DMS53 treated with DMSO at 0.1 percent for 48 hours (cell line): ENCODE results near the gene PAXX.
A peak's percentile ranks its signal among the peaks of the same experiment; 100 is the strongest.
"Not testable (repeated sequence)": the region's sequence is repeated elsewhere in the genome, so short reads cannot be mapped to it uniquely, and the experiment has no call there.

Experiments
- DNase-seq: peaks from one replicate; lab custom pipeline; 2025; ENCODE audit not compliant: unreplicated experiment; lab: John Stamatoyannopoulos, UW

PAXX gene

DNA sequence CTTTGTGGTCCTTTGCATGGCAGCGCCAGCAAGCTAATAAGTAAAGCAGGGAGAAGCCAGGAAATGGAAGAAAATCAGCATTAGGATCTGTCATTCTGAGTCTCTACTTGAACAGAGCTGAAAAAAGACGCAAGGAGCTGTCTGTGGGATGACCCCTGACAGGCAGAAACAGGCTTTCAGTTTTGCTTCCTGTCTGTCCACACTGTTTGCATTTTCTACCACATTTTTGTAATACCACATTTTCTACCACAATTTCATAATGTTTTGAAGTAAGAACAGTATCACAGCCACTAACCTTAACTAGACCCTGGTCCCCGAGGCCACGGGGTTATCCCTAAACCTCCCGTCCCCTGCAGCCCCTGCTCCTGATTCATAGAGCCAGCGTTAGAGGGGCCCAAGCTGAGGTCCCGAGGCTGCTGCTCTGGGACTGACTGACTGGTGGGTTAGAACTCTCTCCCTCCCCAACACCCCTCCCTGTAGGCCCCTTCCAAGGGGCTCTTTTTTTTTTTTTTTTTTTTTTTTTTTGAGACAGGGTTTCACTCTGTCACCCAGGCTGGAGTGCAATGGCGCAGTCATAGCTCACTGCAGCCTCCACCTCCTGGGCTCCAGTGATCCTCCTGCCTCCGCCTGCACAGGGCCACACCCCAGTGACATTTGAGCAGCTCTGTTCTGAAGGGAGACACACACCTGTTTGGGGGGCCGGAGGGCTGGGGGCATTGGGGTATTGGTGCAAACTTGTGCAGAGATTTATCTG is 8.1 kb downstream of the PAXX start:
- no peak for DNase-seq

DNA sequence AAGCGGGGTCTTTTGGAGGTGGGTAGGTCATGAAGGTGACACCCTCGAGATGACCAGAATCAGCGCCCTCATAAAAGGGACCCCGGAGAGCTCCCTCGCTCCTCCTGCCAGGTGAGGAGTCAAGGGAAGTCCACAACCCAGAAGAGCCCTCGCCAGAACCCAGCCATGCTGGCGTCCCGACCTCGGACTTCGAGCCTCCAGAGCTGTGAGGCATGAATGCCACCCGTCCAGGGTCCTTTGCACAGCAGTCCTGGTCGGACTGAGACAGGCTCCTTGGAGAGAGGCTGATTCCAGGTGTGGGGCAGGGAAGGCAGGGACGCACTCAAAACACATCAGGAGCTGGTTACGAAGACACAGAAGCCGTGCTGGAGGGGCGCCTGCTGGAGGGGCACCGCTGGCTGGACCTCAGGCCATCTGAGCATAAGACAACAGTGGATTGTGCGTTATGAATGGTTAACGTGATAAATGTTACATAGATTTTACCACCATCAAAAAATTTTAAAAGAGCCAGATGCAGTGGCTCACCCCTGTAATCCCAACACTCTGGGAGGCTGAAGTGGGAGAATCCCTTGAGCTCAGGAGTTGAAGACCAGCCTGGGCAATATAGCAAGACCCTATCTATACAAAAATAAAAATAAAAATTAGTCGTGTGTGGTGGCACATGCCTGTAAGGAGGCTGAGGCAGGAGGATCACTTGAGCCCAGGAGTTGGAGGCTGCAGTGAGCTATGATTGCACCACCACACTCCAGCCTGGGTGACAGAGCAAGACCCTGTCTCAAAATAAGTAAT is 9.8 kb downstream of the PAXX start:
- DNase-seq = no peak

DNA sequence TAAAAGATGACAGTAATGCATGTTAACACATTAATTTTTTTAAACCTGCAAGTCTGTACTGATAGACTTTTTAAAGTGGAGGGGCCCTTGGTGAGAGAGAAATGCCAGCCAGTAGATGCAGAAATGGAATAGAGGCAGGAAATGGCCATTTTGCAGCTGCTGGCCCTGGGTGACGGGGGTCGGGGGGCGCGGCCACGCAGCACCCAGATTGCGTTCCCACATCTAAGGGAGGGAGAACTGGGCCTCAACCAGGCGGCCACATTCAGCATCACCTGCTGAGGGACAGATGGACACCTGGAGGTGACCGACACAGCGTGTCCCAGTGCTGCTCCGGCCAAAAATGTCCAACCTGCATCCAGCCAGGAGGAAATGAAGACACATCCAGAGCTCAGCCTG is 10.4 kb downstream of the PAXX start:
- DNase-seq = no peak

DNA sequence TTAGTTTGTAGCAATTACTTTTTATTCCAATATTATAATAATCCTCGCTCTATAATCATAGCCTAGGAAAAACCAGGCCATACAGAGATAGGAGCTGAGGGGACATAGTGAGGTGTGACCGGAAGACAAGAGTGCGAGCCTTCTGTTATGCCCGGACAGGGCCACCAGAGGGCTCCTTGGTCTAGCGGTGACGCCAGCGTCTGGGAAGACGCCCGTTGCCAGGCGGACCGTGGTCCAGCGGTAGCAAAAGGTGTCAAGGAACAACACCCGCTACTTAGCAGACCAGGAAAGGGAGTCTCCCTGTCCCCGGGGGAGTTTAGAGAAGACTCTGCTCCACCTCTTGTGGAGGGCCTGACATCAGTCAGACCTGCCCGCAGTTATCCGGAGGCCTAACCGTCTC is 12.1 kb downstream of the PAXX start:
- not testable (repeated sequence) for DNase-seq

DNA sequence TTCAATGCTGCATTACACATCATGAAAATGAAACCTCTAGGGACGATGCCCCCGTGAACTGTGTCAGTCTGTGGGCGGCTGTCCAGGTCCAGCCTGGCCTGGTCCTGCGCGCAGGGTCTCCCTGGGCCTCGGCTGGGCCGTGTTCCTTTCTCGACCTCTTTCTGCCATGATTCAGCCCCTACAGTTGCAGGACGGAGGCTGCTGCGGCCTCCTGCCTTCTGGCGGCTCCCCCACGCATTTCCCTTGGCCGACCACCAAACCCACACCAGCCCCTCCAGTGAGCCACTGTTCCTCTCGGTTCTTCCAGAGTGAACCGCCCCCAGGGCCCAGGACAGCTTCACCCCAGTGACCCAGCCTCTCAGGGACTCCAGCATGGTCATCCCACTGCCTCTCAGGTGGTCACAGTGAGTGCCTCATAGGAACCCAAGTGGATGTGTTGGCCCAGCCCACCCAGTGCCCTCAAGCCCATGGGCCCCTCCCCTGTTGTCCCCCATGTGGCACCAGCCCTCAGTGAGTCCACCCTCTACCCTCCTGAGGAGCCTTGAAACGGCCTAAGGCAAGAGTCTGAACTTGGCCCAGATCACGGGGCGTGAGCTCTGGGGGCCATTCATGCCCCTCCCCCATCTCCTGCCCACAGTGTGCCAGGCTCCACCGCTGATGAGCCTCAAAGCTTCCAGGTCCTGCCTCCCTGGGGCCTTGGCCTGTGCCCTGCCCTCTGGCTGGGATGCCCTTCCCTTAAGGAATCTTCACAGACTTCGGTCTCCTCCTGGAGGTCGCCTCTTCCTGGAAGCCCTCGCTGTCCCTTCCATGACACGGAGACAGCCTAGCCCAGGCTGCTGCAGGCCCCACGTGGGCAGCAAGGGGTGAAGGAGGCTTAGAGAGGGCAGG is 14.1 kb downstream of the PAXX start:
- DNase-seq = no peak

DNA sequence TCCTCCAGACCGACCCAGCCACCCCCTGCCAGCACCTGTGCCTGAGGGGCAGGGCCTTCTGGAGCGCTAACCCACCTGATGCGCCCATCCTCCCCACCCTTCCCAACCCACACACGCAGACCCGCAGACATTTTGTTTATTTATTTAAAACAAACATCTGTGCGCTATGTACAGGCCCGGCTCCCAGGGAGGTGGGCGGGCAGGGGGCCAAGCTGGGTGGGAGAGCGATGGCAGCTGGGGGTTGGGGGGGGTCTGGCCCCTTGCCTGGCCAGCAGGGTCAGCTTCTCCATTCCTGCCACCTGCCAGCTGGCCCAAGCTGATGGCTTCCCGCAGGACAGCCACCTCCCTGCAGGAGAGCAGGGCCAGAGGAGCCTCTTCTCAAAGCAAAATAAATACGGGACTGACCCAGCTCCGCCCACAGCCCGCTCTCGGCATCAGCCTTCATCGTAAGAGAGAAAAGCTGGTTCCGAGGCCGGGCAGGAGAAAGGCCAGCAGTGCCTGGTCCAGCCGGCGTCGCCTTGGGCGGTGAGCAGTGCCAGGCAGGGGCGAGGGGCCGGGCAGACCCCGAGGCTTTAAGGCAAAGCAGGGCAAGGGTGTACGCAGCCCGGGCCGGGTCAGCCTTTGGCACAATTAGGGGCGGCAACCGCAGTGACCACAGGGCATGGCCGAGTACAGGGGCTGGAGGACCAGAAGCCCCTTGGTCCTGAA is 15.0 kb downstream of the PAXX start:
- DNase-seq = peak; percentile 18

DNA sequence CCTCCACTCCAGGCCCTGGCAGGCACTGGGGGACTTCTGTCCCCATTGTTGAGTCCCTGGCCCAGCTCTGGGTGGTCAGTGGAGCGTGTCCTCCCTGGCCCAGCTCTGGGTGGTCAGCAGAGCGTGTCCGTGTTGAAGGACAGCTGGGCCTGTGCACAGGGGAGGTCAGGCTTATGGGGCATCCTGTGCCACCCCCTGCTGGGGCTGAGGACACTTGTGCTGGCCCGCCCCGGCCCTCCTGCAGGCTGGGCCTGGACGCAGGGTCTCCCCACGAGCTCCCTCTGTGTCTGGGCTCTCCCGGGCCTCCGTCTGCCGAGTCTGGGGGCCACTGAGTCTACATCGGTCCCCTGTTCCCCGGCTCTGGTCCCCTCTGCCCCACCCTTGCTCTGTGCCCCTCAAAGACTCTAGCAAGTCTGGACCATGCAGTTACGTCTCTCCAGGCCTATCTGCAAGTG is 15.6 kb downstream of the PAXX start:
- DNase-seq = no peak

DNA sequence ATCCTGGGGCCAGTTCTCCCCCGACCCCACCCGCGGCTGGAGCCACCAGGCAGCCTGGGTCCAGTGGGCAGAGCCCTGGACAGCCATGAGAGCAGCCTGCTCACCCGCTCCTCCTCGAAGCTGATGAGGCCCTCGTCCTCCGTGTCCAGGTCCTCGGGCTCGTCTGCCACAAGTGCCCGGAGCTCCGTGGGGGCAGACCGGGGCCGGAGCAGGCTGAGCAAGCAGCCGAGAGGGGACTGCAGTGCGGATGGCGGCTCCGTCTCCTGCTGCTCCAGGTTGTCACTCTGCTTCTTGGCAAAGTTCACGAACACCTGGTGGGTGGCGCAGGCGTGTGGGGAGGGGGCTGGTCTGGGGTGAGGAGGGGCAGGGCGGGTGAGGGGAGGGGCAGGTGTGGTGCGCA is 16.1 kb downstream of the PAXX start:
- no peak for DNase-seq

DNA sequence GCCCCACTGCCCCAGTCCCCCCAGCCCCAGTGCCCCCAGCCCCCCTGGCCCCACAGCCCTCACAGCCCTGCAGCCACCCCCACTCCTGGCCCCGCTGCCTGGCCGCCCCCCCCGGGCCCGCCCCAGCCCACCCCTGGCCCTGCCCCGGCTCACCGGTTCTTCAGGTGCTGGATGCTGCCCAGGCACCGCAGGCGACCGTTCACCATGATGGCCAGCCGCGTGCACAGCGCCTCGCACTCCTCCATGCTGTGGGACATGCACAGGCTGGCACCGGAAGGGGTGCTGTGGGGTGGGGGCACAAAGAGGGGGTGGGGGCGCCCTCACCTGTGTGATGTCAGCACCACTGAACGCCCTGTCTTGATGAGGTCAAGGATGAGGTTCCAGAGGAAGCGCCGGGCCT is 17.0 kb downstream of the PAXX start:
- no peak for DNase-seq

DNA sequence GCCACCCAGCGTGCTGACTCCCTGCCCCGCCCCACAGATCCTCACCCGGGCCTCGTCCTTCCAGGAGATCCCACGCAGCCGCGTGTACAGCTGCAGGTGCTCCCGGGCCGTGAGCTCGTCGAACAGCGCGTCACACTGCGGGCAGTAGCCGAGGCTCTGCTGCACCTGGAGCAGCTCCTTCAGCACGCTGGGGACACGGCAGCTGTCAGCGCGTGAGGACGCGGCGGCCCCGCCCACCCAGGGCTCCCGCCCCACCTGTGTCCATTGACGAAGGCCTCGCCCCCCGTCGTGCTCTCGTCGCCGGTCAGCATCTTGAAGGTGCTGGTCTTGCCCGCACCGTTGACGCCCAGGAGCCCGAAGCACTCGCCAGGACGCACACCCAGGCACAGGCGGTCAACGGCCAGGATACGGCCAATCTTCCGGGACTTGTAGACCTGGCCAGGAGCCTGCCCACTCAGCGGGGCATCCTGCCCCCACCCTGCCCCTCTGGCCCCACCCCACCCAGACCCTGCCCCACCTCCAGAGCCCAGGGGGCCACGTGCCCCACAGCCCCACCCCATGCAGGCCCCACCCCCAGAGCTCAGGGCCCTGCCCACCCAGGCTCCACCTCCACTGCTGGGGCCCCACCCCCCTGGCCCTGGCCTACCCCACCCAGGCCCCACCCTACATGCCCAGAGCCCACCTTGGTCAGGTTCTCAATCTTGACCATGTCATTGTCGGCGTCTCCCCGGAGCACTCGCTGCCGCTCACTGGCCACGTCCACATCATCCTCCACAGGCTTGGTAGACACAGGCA is 17.9 kb downstream of the PAXX start:
- no peak for DNase-seq

DNA sequence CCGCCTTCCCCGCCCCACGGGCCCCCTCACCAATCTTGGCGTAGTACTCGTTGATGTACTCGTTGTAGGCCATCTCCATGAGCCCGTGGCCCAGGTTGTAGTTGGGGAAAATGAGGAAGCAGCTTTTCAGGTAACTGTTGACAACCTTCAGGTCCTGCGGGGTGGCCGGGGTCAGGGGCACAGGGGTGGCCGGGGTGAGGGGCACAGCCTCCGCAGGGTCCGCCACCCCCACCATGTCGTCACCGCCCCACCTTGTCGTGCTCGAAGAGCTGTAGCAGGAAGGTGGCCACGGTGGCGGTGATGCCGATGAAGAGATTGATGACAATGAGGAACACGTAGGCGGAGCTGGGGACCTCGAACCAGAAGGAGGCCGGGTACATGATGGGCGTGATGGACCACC is 18.9 kb downstream of the PAXX start:
- no peak for DNase-seq

DNA sequence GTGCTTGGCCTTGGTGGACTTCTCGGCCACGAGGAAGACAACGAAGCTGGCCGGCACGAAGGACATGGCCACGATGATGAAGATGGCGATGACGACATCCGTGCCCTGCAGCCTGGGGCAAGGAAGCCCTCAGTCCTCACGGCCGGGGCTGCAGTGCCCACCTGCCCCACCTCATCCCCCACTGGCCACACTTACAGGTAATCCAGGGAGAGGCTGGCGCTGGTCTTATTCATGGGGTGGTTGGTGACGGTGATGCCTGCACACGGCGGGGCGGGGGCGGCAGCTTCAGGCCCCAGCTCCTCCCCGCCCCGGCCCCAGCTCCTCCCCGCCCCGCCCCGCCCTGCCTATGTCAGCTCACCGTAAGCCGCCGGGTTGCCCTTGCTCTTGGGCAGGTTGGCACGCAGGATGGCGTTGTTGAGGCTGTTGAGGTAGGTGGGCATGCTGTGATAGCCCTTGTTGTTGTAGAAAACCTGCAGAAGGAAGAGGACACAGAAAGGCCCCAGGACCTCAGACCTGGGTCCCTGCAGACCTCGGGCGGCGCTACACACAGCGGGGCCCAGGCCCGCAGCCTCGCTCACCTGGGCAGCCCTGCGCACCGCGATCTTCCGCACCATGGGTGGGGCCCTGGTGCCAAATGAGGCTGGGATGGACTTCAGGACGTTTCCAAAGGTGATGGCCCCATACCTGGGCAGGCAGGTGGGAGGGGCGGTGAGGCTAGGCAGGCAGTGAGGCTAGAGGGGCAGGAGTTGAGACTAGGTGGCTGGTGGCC is 19.9 kb downstream of the PAXX start:
- DNase-seq = no peak

DNA sequence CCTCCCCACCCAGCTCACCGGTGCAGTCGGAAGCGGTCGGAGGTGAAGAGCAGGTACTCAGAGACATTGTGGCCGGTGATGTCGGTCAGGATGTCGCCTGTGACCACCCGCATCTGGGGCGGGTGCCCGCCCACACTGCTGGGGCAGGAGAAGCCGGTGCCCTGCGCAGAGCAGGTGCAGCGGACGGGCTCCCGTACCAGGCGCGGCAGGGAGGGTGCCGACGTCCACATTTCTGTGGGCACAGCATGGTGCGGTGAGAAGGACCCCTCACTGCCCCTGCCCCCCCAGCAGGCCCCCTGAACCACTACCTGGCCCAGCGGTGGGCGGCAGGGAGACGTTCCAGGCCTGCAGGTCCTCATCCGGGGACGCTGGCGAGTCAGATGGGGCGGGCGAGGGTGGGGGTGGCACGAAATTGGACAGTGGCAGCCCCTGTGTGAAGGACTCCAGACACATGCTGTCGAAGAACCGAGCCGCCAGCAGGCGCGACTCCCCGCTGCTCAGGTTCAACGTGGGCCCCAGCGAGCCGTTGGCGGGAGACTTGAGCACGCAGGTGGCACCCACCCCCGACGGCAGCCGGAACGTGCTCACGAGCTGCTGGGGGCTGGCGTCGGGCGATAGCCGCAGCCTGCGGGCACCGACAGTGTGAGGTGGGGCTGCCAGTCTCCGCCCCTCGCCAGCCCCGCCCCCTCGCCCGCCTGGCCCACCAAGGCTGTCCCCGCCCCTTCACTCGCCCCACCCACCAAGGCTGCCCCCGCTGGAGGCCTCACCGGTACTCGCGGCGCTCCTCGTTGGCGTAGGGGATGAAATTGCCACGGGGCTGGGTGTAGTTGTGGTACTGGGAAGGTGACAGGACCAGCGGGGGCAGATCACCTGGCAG is 20.7 kb downstream of the PAXX start:
- no peak for DNase-seq

DNA sequence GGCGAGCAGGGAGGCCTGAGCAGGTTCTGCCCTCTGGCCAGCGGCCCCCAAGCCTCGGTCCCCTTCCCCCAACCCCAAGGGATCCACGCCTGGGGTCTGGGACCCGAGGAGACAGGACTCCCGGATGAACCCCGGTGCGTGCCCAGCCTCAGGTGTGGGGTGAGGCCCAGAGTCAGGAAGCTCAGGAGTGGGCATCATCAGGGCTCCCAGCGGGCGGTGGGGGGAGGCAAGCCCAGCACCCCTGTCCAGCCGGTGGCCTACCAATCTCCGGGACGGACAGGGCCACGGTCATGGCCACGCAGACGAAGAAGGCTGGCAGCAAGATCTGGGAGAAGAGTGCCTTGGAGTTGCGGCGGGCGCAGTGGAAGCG is 21.3 kb downstream of the PAXX start:
- DNase-seq = no peak

DNA sequence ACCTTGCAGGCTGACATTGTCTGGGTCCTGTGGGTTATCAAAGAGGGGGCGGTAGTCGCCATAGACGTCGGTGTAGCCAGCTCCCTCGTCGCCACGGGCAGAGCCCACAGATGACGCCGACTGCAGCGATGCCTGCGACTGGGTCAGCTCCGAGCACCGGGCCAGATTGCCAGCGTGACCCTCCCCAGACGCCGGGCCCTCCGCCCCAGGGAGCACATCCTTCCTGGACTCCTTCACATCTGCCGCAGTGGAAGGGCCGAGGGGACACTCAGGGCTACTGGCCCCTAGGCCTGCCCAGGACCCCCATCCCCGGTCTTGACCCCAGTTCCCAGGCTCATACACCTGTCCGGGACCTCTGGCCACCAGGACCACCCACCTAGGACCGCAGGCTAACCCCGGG is 21.9 kb downstream of the PAXX start:
- no peak for DNase-seq

DNA sequence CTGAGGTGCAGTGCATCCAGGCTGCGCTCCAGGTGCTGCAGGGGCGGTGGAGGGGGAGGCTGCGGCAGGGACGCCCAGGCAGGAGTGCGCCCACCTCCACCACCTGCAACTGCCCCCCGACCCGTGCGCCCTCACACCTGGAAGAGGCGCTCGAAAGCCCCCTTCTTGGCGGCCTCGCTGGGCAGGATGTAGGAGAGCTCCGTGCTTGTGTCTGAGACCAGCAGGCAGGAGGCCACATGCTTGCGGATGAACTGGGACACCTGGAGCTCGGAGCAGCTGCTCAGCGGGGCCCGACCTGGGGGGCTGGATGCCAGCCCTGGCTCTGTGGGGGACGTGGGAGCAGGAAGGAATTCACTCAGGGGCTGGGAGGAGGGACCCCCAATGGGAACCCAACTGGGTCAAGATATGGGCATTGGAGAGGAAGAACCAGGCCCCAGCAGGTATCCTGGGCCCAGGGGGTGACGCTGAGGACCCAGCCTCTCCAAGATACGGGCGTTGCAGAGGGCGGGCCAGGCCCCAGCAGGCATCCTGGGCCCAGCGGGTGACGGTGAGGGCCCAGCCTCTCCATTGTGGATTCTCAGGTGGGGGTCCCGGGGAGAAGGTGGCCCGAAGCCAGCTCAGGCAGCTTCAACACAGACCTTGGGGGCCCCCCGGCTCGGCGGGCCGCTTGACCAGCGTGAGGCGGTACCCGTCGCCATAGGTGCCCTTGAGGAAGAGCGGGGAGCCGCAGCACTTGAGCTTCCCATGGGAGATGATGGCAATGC is 22.7 kb downstream of the PAXX start:
- no peak for DNase-seq

DNA sequence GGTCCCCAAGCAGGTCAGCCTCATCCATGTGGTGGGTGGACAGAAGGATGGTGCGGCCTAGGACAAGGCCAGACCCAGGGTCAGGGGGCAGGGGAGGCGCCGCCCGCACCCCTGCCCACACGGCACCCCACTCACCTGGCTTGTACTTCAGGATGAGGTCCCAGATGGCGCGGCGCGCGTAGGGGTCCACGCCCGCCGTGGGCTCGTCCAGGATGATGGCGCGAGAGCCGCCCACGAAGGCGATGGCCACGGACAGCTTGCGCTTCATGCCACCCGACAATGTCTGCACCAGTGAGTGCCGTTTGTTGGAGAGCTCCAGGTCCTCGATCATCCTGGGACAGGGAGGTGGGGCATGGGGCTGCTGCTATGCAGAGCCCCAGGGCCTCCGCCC is 23.3 kb downstream of the PAXX start:
- DNase-seq = no peak

DNA sequence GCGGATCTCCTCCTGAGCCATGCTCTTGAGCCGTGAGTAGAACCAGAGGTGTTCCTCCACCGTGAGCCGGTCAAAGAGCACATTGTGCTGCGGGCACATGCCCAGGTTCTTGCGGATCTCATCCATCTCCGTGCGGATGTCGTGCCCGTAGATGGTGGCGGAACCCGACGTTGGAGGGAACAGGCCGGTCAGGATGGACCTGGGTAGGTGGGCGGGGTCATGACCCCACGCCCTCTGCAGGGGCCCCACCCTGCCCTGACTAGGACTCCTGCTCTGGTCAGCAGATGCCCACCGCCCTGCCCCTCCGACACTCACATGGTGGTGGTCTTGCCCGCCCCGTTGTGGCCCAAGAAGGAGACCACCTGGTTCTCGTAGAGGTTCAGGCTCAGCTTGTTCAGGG is 23.8 kb downstream of the PAXX start:
- no peak for DNase-seq
